ENCODE measurements around the gene PRDM16.

Gene PRDM16

DNA sequence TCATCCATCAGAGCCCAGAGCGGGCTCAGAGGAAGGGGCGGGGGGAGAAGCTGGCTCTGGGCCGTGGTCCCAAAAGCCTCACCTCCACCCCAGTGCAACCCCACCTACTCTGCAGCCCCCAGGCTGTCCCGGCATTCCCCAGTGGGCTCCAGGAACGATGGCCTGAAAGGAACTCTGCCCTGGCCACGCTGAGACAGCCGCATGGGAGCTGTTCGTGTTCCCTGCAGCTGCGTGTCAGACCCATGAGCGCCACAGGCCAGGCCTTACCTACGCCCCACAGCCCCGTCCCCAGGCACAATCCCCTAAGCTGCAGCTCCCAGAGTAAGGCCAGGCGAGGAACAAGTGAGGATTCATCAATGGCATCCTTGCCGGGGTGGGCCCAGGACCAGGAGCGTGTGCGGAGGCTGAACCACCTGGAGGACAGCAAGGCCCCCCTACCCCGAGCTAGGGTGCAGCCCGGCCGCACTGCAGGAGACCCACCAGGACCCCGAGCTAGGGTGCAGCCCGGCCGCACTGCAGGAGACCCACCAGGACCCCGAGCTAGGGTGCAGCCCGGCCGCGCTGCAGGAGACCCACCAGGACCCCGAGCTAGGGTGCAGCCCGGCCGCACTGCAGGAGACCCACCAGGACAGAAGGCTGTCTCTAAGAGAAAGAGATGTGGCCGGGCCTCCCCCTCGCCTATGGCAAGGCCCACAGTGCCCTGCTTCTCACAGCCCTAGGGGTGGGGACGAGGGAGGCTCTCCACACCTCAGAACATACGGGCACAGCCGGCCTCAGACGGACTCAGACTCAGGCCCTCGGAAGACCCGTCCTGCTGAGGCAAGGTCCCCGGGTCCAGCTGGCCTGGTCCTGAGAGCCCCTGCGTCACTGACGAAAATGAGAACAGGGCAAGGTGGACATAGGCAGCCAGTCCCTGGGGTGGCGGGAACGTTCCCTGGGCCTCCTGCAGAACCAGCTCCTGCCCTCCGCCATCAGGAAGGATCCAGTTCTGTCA lies 359.0 kb downstream of the PRDM16 start:
- no peak for DNase-seq (ENCODE audit: low read depth in 2 of 2)
- TF ChIP-seq, protein P1, sequence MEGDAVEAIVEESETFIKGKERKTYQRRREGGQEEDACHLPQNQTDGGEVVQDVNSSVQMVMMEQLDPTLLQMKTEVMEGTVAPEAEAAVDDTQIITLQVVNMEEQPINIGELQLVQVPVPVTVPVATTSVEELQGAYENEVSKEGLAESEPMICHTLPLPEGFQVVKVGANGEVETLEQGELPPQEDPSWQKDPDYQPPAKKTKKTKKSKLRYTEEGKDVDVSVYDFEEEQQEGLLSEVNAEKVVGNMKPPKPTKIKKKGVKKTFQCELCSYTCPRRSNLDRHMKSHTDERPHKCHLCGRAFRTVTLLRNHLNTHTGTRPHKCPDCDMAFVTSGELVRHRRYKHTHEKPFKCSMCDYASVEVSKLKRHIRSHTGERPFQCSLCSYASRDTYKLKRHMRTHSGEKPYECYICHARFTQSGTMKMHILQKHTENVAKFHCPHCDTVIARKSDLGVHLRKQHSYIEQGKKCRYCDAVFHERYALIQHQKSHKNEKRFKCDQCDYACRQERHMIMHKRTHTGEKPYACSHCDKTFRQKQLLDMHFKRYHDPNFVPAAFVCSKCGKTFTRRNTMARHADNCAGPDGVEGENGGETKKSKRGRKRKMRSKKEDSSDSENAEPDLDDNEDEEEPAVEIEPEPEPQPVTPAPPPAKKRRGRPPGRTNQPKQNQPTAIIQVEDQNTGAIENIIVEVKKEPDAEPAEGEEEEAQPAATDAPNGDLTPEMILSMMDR (IDR thresholded peaks at IDR 0.05; ENCODE audit: low read depth, low read length): no peak
- H3K4me3 ChIP-seq (replicated peaks in 1 of 2; ENCODE audit: low read depth in 2 of 2, low read length in 2 of 2): no peak overlapping the region

DNA sequence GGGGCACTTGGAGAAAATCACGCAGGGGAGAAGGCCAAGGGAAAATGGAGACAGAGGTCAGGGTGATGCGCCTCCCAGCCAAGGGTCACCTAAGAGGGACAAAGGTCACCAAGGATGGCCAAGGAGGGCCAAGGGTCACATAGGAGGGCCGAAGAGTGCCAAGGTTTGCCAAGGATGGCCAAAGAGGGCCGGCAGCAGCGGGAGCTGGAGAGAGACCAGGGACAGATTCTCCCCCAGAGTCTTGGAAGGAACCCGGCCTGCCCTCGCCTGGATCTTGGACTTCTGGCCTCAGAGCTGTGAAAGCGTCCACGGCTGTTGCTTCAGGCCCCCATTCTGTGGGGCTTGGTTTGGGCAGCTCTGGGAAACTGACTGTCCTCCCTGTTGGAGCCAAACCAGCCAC lies 359.9 kb downstream of the PRDM16 start:
- no peak for DNase-seq (ENCODE audit: low read depth in 2 of 2)
- no peak overlapping the region for H3K4me3 ChIP-seq (replicated peaks in 1 of 2; ENCODE audit: low read depth in 2 of 2, low read length in 2 of 2)
- TF ChIP-seq, protein P1 (IDR thresholded peaks at IDR 0.05; ENCODE audit: low read depth, low read length): no peak

DNA sequence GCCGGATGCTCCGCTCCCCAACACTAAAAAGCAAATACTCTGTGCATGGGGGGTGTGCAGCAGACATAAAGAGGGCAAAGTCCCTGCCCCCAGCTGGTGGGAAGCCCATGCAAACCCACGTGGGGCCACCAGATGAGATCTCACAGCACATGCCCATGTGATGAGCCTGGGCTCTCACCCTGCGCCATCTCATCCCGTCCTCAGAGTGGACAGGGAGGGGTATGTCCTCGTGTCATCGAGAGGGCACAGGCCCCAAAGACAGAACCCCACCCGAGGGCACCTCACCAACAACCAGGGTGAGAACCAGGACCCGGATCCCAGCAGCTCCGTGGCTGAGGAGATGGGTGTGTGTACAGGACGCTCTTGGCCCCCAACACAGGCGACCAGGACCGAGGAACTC lies 360.3 kb downstream of the PRDM16 start:
- no peak for DNase-seq (ENCODE audit: low read depth in 2 of 2)
- no peak overlapping the region for H3K4me3 ChIP-seq (replicated peaks in 1 of 2; ENCODE audit: low read depth in 2 of 2, low read length in 2 of 2)
- TF ChIP-seq, protein P1 (IDR thresholded peaks at IDR 0.05; ENCODE audit: low read depth, low read length): no peak

DNA sequence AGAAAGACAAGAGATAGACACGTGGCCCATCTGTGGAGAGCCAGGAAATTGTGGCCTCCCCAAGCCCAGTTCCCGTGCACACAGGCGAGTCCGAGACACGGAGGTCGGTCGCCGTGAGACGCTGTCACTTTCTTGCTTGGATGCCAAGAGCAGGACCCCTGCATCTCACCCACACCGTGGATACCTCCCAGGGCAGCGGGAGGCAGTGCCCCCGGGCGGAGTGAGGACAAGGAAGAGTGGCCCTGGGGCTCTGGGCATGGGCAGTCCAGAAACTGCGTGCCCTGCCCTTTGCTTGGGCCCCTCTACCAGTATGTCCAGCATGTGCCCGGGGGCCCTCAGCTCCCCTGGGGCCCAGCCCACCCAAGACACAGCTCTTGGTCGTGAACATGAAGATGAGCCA lies 360.8 kb downstream of the PRDM16 start:
- DNase-seq (ENCODE audit: low read depth in 2 of 2): no peak
- TF ChIP-seq, protein P1 (IDR thresholded peaks at IDR 0.05; ENCODE audit: low read depth, low read length): no peak
- no peak overlapping the region for H3K4me3 ChIP-seq (replicated peaks in 1 of 2; ENCODE audit: low read depth in 2 of 2, low read length in 2 of 2)

DNA sequence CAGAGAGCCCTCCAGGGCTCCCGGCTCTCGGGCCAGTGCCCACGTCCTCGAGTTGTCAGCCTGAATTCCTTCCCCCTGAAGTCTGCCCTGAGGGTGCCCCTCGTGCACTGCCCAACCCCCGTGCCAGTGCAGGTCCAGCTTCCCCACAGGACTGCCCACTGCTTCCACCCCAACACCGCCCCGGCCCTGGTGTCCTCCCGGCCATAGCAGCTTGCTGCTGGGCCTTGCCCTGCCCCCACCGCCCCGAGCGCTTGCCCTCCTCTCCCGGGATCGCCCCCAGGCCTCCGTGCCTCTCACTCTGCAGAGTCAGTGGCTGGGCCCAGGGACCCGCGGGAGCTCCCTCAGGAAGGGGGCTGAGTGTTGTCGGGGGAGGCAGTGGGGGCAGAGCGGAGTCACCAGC lies 361.4 kb downstream of the PRDM16 start:
- DNase-seq (ENCODE audit: low read depth in 2 of 2): no peak
- TF ChIP-seq, protein P1 (IDR thresholded peaks at IDR 0.05; ENCODE audit: low read depth, low read length): no peak
- no peak overlapping the region for H3K4me3 ChIP-seq (replicated peaks in 1 of 2; ENCODE audit: low read depth in 2 of 2, low read length in 2 of 2)

DNA sequence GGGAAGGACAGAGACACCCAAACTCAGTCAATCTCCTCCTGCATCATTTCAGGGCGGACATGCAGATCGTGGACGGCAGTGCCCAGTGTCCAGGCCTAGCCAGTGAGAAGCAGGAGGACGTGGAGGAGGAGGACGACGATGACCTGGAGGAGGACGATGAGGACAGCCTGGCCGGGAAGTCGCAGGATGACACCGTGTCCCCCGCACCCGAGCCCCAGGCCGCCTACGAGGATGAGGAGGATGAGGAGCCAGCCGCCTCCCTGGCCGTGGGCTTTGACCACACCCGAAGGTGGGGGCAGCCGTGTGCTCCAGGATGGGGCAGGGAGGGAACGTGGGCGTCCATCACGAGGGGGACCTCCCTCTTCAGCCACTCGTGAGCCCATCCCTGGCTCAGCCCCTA lies 361.8 kb downstream of the PRDM16 start:
- no peak for DNase-seq (ENCODE audit: low read depth in 2 of 2)
- H3K4me3 ChIP-seq (replicated peaks in 1 of 2; ENCODE audit: low read depth in 2 of 2, low read length in 2 of 2): no peak overlapping the region
- TF ChIP-seq, protein P1 (IDR thresholded peaks at IDR 0.05; ENCODE audit: low read depth, low read length): no peak

Measured in cardiac fibroblast (primary cell).